ENCODE data around the gene WWOX. TPM values are rescaled to one million over a fixed set of nuclear protein-coding genes. Genes with fewer than 3 reads are reported as not detected.
A peak's percentile ranks its signal among the peaks of the same experiment; 100 is the strongest.

The WWOX gene
- total and polyA plus RNA-seq, 2 of the 13 experiments (the other 11 are each of a cell fraction or from before 2014, with no cell fraction given), result 9.1 to 37.4 TPM

DNA sequence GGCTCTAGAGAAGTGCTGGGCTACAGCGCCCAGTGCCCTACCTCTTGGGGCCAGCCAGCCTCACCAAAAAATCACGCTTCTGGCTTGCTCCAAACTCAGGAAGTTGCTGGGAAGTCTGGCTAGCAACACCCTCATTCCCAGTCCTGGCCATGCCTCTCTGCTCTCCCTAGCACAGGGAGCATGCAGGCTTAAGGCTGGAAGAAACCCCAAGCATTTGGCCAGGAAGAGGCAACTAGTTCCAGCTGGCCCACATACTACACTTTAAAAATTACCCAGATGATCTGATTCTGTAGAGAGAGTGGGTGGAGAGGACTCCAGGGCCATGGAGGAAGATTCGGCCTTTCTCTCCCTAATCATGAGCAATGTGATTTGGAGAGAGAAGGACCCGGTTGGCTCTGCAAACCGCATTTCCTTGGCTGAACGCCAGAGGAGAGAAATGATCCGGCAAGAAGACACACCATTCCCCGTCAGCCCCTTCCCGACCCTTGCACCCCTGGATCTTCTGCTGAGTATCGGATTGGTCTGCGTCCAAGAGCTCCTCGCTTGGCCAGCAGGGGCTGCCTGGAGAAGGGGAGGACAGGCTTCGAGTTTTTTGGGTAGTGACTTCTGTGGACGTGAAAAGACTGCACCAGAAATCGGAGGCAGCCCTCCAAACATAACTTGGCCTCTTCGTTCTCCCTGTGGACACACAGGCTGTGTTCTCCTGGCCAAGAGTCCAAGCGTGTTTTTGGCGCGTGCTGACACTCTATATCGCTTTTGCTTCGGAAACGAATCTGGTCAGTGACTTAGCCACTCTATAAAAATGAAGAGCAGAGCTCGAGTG, 406.3 kb downstream of the WWOX start (continued):
- TF ChIP-seq ZNF616 (CRISPR knock-in tag; IDR thresholded peaks at IDR 0.05; ENCODE audit: low read depth) (no peak), SP4 (CRISPR knock-in tag; IDR thresholded peaks at IDR 0.05) (no peak; the same call in 1 of the 2 replicates), TEAD2 (CRISPR knock-in tag; IDR thresholded peaks at IDR 0.05) (no peak), ZBED4 (CRISPR knock-in tag; IDR thresholded peaks at IDR 0.05; ENCODE audit: borderline replicate concordance) (no peak), SMARCC2 (IDR thresholded peaks at IDR 0.05) (no peak), ZNF776 (CRISPR knock-in tag; IDR thresholded peaks at IDR 0.05) (no peak), KDM5A (IDR thresholded peaks at IDR 0.05; ENCODE audit: borderline replicate concordance, low read length) (no peak; the same call in 1 of the 2 replicates), TRIM24 (CRISPR knock-in tag; IDR thresholded peaks at IDR 0.05) (no peak), KDM6A (CRISPR knock-in tag; IDR thresholded peaks at IDR 0.05; ENCODE audit: low read depth) (no peak), ZNF451 (CRISPR knock-in tag; IDR thresholded peaks at IDR 0.05) (peak; percentile 31; the same call in 1 of the 2 replicates), ETV5 (CRISPR knock-in tag; IDR thresholded peaks at IDR 0.05; ENCODE audit: borderline replicate concordance) (peak; percentile 1; the same call in 1 of the 2 replicates), MXD1 (CRISPR knock-in tag; IDR thresholded peaks at IDR 0.05) (no peak), POLR2A (IDR thresholded peaks at IDR 0.05; ENCODE audit: insufficient read depth in 1 of 2, low read depth in 2 of 2, low read length in 2 of 2) (peak; percentile 25 to 53; a peak in 3 of 4 replicates), ZNF564 (CRISPR knock-in tag; IDR thresholded peaks at IDR 0.05) (peak; percentile 22; the same call in 1 of the 2 replicates), ZFP41 (CRISPR knock-in tag; IDR thresholded peaks at IDR 0.05; ENCODE audit: borderline replicate concordance) (no peak), THYN1 (CRISPR knock-in tag; IDR thresholded peaks at IDR 0.05; ENCODE audit: borderline replicate concordance, low read depth) (no peak), MZF1 (CRISPR knock-in tag; IDR thresholded peaks at IDR 0.05; ENCODE audit: borderline replicate concordance) (no peak), ZNF720 (CRISPR knock-in tag; IDR thresholded peaks at IDR 0.05) (no peak), ARID2 (CRISPR knock-in tag; IDR thresholded peaks at IDR 0.05; ENCODE audit: borderline replicate concordance) (no peak), ZNF343 (CRISPR knock-in tag; IDR thresholded peaks at IDR 0.05) (no peak), NCOA1 (CRISPR knock-in tag; IDR thresholded peaks at IDR 0.05) (peak; percentile 84; the same call in 1 of the 2 replicates)
- TF ChIP-seq, protein P1, sequence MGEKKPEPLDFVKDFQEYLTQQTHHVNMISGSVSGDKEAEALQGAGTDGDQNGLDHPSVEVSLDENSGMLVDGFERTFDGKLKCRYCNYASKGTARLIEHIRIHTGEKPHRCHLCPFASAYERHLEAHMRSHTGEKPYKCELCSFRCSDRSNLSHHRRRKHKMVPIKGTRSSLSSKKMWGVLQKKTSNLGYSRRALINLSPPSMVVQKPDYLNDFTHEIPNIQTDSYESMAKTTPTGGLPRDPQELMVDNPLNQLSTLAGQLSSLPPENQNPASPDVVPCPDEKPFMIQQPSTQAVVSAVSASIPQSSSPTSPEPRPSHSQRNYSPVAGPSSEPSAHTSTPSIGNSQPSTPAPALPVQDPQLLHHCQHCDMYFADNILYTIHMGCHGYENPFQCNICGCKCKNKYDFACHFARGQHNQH (CRISPR knock-in tag; IDR thresholded peaks at IDR 0.05), result no peak
